ENCODE data around the gene HDLBP.

The HDLBP gene

DNA sequence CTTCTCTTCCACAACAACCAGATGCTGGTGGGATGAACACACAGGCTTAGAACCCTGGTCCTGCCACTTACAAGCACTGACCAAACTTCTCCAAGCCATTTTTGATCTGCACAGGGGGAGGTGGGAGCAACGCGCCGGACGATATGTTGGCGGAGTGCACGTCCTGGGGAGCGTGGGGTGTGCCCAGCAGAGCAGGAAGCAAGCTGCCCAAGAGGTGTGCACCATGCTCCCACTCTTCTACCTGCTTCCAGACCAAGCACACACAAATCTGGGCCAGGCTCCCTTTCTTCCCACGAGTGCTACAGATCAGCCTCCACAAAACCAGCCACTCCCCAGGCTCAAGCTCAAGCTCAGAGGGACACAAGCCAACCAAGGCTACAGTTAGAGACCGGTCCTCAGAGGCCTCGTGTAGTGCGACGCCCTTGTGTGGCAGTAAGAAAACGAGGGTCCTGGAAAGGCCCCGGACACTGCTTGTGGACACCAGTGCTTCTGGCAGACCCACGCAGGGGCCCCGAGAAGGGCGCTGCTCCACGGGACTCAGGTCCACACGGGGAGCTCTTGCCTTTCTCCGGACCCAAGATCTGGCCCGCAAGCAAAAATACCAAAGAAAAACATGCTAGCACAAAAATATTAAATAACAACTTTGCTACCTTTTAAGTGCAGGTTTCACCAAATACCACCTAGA is 75.0 kb downstream of the HDLBP start:
- Histone ChIP-seq H3K4me1 (ENCODE audit: low read length) (peaks cover 7% of the 10 kb centered on the region; the same call in 1 of the 2 replicates), H3K79me2 (ENCODE audit: low read length) (no peaks in the 10 kb centered on the region), H3K27ac (ENCODE audit: low read length) (no peak overlapping the region), H3K9me3 (ENCODE audit: insufficient read depth, low read length) (no peaks in the 10 kb centered on the region), H4K20me1 (ENCODE audit: insufficient read depth, low read length) (no peaks in the 10 kb centered on the region), H3K9ac (ENCODE audit: low read length) (no peak overlapping the region), H3K36me3 (replicated peaks; ENCODE audit: low read depth, low read length) (peaks cover 42% of the 10 kb centered on the region), H3K27me3 (ENCODE audit: low read depth, low read length) (no peaks in the 10 kb centered on the region), H3K4me2 (ENCODE audit: low read length) (no peak overlapping the region), H3K4me3 (ENCODE audit: low read length) (no peak overlapping the region), H2AFZ (ENCODE audit: low read depth, low read length) (no peak overlapping the region)
- TF ChIP-seq EZH2phosphoT487 (IDR thresholded peaks at IDR 0.05; ENCODE audit: low read depth) = no peak
- TF ChIP-seq, protein P1, sequence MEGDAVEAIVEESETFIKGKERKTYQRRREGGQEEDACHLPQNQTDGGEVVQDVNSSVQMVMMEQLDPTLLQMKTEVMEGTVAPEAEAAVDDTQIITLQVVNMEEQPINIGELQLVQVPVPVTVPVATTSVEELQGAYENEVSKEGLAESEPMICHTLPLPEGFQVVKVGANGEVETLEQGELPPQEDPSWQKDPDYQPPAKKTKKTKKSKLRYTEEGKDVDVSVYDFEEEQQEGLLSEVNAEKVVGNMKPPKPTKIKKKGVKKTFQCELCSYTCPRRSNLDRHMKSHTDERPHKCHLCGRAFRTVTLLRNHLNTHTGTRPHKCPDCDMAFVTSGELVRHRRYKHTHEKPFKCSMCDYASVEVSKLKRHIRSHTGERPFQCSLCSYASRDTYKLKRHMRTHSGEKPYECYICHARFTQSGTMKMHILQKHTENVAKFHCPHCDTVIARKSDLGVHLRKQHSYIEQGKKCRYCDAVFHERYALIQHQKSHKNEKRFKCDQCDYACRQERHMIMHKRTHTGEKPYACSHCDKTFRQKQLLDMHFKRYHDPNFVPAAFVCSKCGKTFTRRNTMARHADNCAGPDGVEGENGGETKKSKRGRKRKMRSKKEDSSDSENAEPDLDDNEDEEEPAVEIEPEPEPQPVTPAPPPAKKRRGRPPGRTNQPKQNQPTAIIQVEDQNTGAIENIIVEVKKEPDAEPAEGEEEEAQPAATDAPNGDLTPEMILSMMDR (IDR thresholded peaks at IDR 0.05; ENCODE audit: low read depth, low read length) = no peak

DNA sequence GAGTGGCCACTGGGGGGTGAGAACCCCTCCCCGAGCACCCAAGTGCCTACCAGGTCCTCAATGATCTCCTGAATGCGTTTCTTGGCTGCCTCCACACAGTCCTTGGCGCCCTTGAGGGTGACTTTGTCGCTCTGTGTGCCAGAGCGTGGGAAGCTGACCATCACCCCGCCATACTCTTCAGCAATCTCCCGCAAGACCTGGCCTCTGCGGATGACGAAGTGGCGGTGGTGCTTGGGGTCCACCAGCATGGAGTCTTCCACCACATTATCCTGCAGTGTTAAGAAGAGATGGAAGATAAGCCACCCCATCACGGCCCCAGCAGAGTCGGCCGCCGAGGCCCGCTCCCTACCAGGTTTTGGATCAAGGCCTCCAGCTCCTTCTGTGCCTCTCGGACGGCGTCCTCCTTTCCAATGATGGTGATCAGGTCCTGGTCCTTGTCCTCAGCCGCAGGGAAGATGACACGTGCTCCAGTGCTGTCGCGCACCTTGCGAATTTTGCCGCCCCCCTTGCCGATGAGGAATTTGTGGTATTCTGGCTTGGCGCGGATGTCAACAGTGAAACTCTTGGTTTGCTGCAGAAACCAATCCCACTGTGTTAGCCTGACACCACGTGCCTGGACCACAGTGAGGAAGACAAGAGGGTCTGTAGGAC is 75.8 kb downstream of the HDLBP start:
- Histone ChIP-seq H3K4me3 (ENCODE audit: low read length) (no peak overlapping the region), H3K36me3 (replicated peaks; ENCODE audit: low read depth, low read length) (peaks cover 42% of the 10 kb centered on the region), H3K9ac (ENCODE audit: low read length) (no peak overlapping the region), H4K20me1 (ENCODE audit: insufficient read depth, low read length) (no peaks in the 10 kb centered on the region), H2AFZ (ENCODE audit: low read depth, low read length) (no peak overlapping the region), H3K4me2 (ENCODE audit: low read length) (no peak overlapping the region), H3K79me2 (ENCODE audit: low read length) (no peaks in the 10 kb centered on the region), H3K27ac (ENCODE audit: low read length) (no peak overlapping the region), H3K4me1 (ENCODE audit: low read length) (peaks cover 7% of the 10 kb centered on the region; the same call in 1 of the 2 replicates), H3K9me3 (ENCODE audit: insufficient read depth, low read length) (no peaks in the 10 kb centered on the region), H3K27me3 (ENCODE audit: low read depth, low read length) (no peaks in the 10 kb centered on the region)
- TF ChIP-seq EZH2phosphoT487 (IDR thresholded peaks at IDR 0.05; ENCODE audit: low read depth) = no peak
- TF ChIP-seq, protein P1 (IDR thresholded peaks at IDR 0.05; ENCODE audit: low read depth, low read length) = no peak

DNA sequence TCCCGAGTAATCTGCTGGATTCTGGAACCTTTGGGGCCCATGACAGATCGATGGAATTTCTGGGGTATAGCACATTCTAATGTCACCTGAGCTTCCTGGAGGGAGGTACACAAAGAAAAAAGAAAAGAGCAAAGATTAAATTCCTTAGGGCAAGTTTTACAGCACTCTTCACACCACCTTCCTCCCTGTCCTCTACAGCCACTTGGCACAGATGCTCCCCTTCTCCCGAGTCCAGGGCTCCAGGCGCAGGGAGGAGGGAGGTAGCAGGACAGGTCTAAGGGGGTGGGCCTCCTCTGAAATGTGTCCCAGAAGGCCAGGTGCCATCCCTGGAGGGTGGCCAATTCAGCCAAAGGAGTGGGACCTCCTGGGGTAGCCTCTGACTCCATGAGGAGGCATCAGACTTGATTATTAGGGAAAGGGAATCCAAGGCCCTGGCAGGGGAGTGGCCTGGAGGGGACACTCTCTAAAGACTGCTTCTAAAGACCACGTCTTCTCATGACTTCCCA is 76.7 kb downstream of the HDLBP start:
- no peak for TF ChIP-seq EZH2phosphoT487 (IDR thresholded peaks at IDR 0.05; ENCODE audit: low read depth)
- TF ChIP-seq, protein P1 (IDR thresholded peaks at IDR 0.05; ENCODE audit: low read depth, low read length) = no peak
- Histone ChIP-seq H3K27ac (ENCODE audit: low read length) (no peak overlapping the region), H3K9me3 (ENCODE audit: insufficient read depth, low read length) (no peaks in the 10 kb centered on the region), H4K20me1 (ENCODE audit: insufficient read depth, low read length) (no peaks in the 10 kb centered on the region), H3K4me1 (ENCODE audit: low read length) (peaks cover 1% of the 10 kb centered on the region; the same call in 1 of the 2 replicates), H3K9ac (ENCODE audit: low read length) (no peak overlapping the region), H2AFZ (ENCODE audit: low read depth, low read length) (no peak overlapping the region), H3K4me3 (ENCODE audit: low read length) (no peak overlapping the region), H3K27me3 (ENCODE audit: low read depth, low read length) (no peaks in the 10 kb centered on the region), H3K79me2 (ENCODE audit: low read length) (no peaks in the 10 kb centered on the region), H3K4me2 (ENCODE audit: low read length) (no peak overlapping the region), H3K36me3 (replicated peaks; ENCODE audit: low read depth, low read length) (peaks cover 40% of the 10 kb centered on the region)

DNA sequence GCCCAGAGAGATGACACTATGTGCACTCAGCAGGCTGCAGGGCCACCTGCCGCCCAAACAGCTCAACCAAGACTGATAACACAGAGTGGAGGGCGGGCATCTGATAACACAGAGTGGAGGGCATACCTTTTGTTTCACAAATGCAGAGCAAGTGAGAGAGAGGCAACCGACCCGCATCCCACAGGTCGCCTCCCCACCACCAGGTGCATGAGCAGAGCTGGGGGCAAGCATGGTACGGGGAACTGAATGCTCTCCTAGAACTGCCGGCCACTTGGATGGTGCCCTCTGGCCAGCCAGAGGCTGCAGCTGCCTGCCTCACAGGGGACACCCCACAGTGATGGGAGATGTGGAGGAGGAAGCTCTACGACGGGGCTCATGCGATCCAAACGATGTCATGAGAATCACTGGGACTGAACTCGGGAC is 77.5 kb downstream of the HDLBP start:
- Histone ChIP-seq H3K9ac (ENCODE audit: low read length) (no peak overlapping the region), H3K36me3 (replicated peaks; ENCODE audit: low read depth, low read length) (peaks cover 33% of the 10 kb centered on the region), H3K27ac (ENCODE audit: low read length) (no peak overlapping the region), H3K4me1 (ENCODE audit: low read length) (no peaks in the 10 kb centered on the region), H2AFZ (ENCODE audit: low read depth, low read length) (no peak overlapping the region), H3K4me2 (ENCODE audit: low read length) (no peak overlapping the region), H3K4me3 (ENCODE audit: low read length) (no peak overlapping the region), H3K27me3 (ENCODE audit: low read depth, low read length) (no peaks in the 10 kb centered on the region), H3K79me2 (ENCODE audit: low read length) (no peaks in the 10 kb centered on the region), H3K9me3 (ENCODE audit: insufficient read depth, low read length) (no peaks in the 10 kb centered on the region), H4K20me1 (ENCODE audit: insufficient read depth, low read length) (no peaks in the 10 kb centered on the region)
- no peak for TF ChIP-seq EZH2phosphoT487 (IDR thresholded peaks at IDR 0.05; ENCODE audit: low read depth)
- TF ChIP-seq, protein P1 (IDR thresholded peaks at IDR 0.05; ENCODE audit: low read depth, low read length) = no peak

All from OCI-LY3 (cell line).